GM19043 (cell line): Measurements from ENCODE around the gene EPHB1.
"Not testable (repeated sequence)": the region's sequence is repeated elsewhere in the genome, so short reads cannot be mapped to it uniquely, and the experiment has no call there.

Experiments
- ATAC-seq: cut with Tn5 transposase; IDR thresholded peaks from one replicate; pipeline ENCODE4 v1.9.1; 2021; ENCODE audit warnings: low read depth; ENCODE audit not compliant: unreplicated experiment

The EPHB1 gene

GRCh38 chr3:134933997-134934396 lies 138.9 kb downstream of the EPHB1 start:
- ATAC-seq: no peak

- no peak for ATAC-seq
Measured at GRCh38 chr3:134934933-134935332, 139.9 kb downstream of the EPHB1 start.

GRCh38 chr3:134937256-134938028 lies 142.4 kb downstream of the EPHB1 start:
- ATAC-seq: no peak

GRCh38 chr3:134938029-134938525 lies 143.0 kb downstream of the EPHB1 start:
- ATAC-seq: no peak

- no peak for ATAC-seq
Measured at GRCh38 chr3:134939978-134940377, 144.9 kb downstream of the EPHB1 start.

- no peak for ATAC-seq
Measured at GRCh38 chr3:134941820-134942219, 146.8 kb downstream of the EPHB1 start.

- no peak for ATAC-seq
Measured at GRCh38 chr3:134944429-134944828, 149.4 kb downstream of the EPHB1 start.

GRCh38 chr3:134949150-134949549 lies 154.1 kb downstream of the EPHB1 start:
- no peak for ATAC-seq

GRCh38 chr3:134952371-134952770 lies 157.3 kb downstream of the EPHB1 start:
- no peak for ATAC-seq

GRCh38 chr3:134955874-134956273 lies 160.8 kb downstream of the EPHB1 start:
- no peak for ATAC-seq

- no peak for ATAC-seq
Measured at GRCh38 chr3:134956395-134956794, 161.3 kb downstream of the EPHB1 start.

GRCh38 chr3:134956844-134957243 lies 161.8 kb downstream of the EPHB1 start:
- ATAC-seq: no peak

- ATAC-seq: no peak
Measured at GRCh38 chr3:134959516-134959915, 164.5 kb downstream of the EPHB1 start.

- ATAC-seq: no peak
Measured at GRCh38 chr3:134964226-134964625, 169.2 kb downstream of the EPHB1 start.

GRCh38 chr3:134965865-134966481 lies 170.9 kb downstream of the EPHB1 start:
- ATAC-seq: no peak

GRCh38 chr3:134970895-134971294 lies 175.8 kb downstream of the EPHB1 start:
- ATAC-seq: no peak

- ATAC-seq: no peak
Measured at GRCh38 chr3:134971306-134971705, 176.2 kb downstream of the EPHB1 start.

GRCh38 chr3:134971907-134972306 lies 176.8 kb downstream of the EPHB1 start:
- ATAC-seq: not testable (repeated sequence)

GRCh38 chr3:134972836-134973455 lies 177.9 kb downstream of the EPHB1 start:
- ATAC-seq: no peak

- no peak for ATAC-seq
Measured at GRCh38 chr3:134974624-134975023, 179.6 kb downstream of the EPHB1 start.

- ATAC-seq: no peak
Measured at GRCh38 chr3:134976948-134977347, 181.9 kb downstream of the EPHB1 start.

- ATAC-seq: no peak
Measured at GRCh38 chr3:134978658-134979057, 183.6 kb downstream of the EPHB1 start.
